ENCODE data around the gene KISS1.

Gene KISS1

DNA sequence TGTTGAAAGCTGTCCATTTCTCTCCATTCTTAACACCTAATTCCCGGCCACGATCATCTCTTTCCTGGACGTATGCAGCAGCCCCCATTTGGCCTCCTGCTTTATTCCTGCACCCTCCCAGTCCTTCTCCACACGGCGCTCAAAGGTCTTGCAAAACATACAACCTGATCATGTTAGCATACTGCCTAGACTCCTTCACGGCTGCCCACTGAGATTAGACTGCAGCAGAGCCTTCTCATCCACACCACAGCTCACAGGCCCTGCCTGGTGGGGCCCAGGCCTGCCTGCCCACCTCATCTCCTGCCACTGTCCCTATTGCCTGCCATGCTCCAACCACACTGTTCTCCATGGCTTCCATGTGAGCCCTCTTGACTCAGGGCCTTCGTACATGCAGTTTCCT lies 14.8 kb upstream of the KISS1 start:
- no peak overlapping the region for H3K4me3 ChIP-seq (ENCODE audit: low read depth, low read length)
- in situ Hi-C loops (cut with HindIII; ENCODE audit: low sequenced_read_pairs): no loop called here
- TF ChIP-seq, protein P1, sequence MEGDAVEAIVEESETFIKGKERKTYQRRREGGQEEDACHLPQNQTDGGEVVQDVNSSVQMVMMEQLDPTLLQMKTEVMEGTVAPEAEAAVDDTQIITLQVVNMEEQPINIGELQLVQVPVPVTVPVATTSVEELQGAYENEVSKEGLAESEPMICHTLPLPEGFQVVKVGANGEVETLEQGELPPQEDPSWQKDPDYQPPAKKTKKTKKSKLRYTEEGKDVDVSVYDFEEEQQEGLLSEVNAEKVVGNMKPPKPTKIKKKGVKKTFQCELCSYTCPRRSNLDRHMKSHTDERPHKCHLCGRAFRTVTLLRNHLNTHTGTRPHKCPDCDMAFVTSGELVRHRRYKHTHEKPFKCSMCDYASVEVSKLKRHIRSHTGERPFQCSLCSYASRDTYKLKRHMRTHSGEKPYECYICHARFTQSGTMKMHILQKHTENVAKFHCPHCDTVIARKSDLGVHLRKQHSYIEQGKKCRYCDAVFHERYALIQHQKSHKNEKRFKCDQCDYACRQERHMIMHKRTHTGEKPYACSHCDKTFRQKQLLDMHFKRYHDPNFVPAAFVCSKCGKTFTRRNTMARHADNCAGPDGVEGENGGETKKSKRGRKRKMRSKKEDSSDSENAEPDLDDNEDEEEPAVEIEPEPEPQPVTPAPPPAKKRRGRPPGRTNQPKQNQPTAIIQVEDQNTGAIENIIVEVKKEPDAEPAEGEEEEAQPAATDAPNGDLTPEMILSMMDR (IDR thresholded peaks at IDR 0.05; ENCODE audit: low read depth, low read length): no peak
- no peak for DNase-seq (ENCODE audit: low read depth, low spot score)

DNA sequence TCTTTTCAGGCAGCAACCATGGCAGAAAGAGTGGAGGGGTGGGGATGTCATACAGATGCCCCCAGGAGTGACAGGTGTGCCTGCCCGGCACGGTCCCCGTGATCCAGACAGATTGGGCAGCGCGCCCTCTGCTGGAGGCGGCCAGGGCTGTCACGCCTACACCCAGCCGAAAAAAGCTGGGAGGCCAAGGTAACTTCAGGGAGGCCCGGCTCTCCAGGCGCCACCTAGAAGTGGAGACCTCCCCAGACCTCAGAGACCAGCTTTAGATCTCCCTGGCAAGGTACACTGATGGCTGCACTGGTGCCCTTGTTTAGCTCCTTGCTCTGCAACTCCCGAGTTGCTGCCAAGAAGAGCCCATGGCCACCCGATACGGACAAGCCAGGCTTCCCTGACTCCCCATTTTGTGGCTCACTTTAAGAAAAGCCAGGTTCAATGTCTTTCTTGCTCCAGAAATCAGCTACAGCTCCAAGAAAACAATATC lies 10.9 kb upstream of the KISS1 start:
- no peak overlapping the region for H3K4me3 ChIP-seq (ENCODE audit: low read depth, low read length)
- TF ChIP-seq, protein P1 (IDR thresholded peaks at IDR 0.05; ENCODE audit: low read depth, low read length): peak; percentile 97
- DNase-seq (ENCODE audit: low read depth, low spot score): peak; percentile 16
- in situ Hi-C loops (cut with HindIII; ENCODE audit: low sequenced_read_pairs): no loop called here

DNA sequence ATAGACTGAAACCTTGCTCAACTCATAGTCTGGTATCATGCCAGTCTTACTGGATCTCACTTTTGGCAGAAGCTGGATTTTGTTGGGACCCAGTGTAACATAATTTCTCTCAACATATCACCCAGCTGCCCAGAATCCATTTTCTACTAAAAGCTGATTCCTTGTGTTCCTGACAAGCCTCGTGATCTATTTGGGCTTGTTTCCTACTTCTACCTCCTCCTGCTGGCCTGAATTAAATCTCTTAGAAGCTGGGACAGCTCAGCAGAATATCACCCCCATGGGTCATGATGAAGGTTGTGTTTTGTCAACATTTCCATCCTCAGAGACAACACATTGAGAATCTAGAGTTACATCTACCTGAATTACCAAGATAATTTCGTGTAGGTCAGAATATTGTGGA lies 9.8 kb upstream of the KISS1 start:
- in situ Hi-C loops (cut with HindIII; ENCODE audit: low sequenced_read_pairs): no loop called here
- TF ChIP-seq, protein P1 (IDR thresholded peaks at IDR 0.05; ENCODE audit: low read depth, low read length): no peak
- DNase-seq (ENCODE audit: low read depth, low spot score): no peak
- H3K4me3 ChIP-seq (ENCODE audit: low read depth, low read length): no peak overlapping the region

DNA sequence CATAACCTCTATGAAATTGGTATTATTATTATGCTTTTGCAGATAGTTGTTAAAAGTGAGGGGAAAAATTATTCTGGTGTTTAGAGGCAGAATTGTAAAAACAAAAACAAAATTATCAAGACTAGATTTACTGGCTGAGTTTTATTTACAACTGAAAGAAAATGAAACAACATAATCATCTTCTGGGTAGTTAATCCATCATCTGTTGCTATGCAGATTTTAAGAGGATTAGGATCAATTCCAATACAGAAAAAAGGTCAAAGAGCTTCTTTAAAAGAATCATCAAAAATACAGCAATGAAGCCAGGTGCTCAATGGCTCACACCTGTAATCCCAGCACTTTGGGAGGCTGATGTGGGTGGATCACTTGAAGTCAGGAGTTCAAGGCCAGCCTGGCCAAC lies 9.2 kb upstream of the KISS1 start:
- TF ChIP-seq, protein P1 (IDR thresholded peaks at IDR 0.05; ENCODE audit: low read depth, low read length): no peak
- H3K4me3 ChIP-seq (ENCODE audit: low read depth, low read length): no peak overlapping the region
- DNase-seq (ENCODE audit: low read depth, low spot score): no peak
- in situ Hi-C loops (cut with HindIII; ENCODE audit: low sequenced_read_pairs): no loop called here

DNA sequence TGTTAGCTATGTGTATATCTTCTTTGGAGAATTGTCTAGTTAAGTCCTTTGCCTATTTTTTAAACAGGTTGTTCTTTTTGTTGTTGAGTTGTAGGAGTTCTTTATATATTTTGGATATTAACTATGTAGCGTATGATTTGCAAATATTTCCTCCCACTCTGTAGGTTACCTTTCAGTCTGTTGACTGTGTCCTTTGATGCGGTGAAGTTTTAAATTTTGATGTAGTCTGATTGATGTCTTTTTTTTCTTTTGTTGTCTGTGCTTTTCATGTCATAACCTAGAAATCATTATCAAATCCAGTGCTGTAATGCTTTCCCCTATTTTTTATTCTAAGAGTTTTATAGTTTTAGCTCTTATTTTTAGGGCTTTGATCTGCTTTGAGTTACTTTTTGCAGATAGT lies 8.7 kb upstream of the KISS1 start:
- no peak overlapping the region for H3K4me3 ChIP-seq (ENCODE audit: low read depth, low read length)
- in situ Hi-C loops (cut with HindIII; ENCODE audit: low sequenced_read_pairs): no loop called here
- TF ChIP-seq, protein P1 (IDR thresholded peaks at IDR 0.05; ENCODE audit: low read depth, low read length): no peak
- no peak for DNase-seq (ENCODE audit: low read depth, low spot score)

DNA sequence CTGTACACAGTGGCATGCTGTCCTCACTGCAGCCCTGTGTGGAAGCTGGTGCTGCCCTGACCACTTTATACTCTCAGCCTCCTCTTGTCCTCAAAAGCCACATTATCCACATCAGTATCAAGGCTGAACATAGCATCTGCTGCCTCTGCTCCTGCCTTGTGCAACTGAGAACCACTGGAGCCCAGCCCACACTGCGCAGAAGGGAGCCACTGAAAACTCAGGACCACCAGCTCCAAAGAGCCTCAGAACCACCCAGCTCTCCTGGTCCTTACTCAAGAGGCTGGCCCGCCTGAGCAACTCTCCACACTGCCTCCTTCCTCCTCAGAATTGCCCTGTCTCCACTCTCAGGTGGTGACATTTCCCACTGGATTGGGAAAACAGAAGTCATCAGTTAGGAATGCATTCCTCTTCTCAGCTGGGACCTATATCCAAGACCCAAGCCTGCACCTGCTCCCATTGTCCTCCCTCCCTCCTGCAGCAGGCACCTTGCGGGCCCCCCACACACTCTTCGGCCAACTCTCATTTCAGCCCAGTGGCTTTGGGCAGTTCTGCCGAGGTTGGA lies 7.0 kb upstream of the KISS1 start:
- no peak for DNase-seq (ENCODE audit: low read depth, low spot score)
- no peak overlapping the region for H3K4me3 ChIP-seq (ENCODE audit: low read depth, low read length)
- in situ Hi-C loops (cut with HindIII; ENCODE audit: low sequenced_read_pairs): no loop called here
- TF ChIP-seq, protein P1 (IDR thresholded peaks at IDR 0.05; ENCODE audit: low read depth, low read length): no peak
